ENCODE data around the gene DUSP9.
"Not testable (repeated sequence)": the region's sequence is repeated elsewhere in the genome, so short reads cannot be mapped to it uniquely, and the experiment has no call there.

The DUSP9 gene

DNA sequence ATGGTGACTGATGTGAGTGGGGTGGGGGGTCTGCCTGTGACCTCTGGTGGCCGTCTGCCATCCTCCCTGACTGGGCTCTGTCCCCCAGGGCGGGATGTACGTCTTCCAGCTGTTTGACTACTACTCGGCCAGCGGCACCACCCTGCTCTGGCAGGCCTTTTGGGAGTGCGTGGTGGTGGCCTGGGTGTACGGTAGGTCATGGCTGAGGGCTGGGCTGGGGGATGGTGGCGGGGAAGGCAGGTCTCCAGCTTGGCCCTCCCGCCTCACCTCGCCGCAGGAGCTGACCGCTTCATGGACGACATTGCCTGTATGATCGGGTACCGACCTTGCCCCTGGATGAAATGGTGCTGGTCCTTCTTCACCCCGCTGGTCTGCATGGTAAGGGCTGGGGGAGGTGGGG is 47.3 kb downstream of the DUSP9 start:
- not testable (repeated sequence) for DNase-seq

DNA sequence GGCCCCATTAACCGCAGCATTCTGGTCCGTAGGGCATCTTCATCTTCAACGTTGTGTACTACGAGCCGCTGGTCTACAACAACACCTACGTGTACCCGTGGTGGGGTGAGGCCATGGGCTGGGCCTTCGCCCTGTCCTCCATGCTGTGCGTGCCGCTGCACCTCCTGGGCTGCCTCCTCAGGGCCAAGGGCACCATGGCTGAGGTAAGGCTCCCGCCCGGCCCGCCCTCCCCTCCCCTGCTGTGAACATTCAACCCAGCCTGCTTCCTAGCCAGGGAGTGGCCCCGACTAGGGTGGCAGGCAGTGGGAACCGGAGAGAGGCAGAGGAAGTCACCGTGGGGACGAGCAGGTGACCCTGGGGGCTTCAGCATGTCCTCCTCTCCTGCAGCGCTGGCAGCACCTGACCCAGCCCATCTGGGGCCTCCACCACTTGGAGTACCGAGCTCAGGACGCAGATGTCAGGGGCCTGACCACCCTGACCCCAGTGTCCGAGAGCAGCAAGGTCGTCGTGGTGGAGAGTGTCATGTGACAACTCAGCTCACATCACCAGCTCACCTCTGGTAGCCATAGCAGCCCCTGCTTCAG is 47.8 kb downstream of the DUSP9 start:
- DNase-seq: no peak

DNA sequence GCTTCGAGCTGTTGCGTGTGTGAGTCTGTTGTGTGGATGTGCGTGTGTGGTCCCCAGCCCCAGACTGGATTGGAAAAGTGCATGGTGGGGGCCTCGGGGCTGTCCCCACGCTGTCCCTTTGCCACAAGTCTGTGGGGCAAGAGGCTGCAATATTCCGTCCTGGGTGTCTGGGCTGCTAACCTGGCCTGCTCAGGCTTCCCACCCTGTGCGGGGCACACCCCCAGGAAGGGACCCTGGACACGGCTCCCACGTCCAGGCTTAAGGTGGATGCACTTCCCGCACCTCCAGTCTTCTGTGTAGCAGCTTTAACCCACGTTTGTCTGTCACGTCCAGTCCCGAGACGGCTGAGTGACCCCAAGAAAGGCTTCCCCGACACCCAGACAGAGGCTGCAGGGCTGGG is 49.1 kb downstream of the DUSP9 start:
- no peak for DNase-seq

DNA sequence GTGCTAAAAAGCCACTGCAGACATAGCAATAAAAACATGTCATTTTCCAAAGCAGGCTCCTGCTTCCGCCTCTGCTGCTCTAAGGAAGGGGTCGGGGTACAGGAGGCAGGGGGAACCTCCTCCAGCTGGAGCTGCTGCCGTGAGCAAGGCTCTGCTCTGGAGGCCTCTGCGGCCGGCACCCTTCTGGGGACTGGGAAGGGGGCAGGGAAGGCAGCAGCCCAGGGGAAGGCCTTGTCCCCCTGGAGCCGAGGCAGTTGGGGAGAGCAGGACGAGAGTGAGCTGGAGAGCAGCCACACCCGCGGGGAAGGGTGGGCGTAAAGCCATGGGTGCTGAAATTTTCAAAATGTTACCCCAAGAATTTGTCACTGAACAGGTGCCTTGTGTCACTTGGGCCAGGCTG is 49.5 kb downstream of the DUSP9 start:
- not testable (repeated sequence) for DNase-seq

DNA sequence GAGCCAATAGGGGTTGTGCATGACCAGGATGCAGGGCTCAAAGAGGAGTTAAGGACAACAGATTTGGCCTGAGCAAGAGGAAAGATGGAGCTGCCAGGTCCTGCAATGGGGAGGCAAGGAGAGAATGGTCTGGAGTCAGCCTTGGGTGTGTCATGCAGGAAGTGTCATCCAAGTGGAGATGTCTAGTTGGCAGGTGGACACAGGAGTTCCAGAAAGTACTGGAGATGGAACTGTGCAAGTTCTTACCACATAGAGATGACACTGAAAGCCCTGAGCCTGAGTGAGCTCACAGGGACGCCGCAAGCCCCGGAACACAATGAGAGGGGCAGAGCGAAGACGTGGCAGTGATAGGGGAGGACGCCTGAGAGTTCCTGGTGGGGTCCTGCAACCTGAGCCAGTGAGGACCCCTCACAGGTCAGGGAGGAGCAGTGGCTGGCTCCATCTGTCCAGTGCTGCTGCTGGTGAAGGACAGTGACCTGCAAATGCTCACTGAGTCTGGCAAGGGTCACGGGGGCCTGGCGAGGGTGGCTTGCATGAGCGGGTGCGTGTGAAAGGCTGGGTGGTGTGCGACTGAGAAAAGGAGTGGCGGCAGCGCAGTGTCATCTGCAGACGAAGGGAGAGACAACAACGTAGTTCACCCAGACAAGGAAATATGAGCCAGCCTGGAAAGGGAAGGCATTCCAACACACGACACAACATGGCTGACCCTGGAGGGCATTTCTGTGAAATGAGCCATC is 50.2 kb downstream of the DUSP9 start:
- DNase-seq: not testable (repeated sequence)

DNA sequence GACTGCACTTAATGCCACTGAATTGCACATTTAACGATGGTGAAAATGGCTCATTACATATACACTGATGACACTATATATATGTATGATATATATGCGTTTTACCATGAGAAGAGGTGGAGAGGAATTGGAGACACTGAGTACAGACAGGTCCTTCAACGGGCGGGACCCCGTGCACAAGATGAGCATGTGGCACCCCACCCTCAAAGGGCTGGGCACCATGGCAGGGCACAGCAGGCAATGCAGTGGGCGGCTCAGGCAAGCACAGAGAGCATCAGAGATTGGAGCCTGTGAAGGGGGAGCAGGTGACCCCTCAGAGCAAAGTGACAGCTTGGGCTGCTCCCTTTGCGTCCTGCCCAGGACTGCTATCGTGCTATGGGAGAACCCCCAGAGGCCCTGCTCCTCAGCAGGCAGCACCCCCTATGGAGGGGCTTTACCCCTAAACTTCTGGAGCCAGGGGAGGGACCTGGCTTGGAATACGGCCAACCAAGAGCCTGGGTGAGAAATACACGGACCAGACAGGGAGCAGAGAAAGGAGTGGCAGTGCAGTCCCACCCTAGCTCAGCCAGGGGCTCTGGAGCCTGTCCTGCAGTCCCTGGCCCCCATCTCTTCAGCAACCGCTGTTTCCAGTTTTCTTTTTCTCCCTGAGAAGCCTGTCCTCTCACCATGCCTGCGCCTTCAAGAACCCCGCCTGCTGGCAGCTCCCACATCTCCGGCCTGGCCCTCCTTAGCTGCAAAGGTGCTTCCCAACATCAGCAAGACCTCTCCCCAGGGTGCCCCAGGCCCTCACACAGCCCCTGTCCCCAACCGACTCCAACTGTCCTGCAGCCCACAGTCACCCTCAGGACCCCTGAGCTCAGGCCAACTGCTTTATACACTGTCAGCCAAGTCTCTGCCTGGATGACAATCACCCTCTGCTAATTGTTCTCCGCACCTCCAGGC is 51.2 kb downstream of the DUSP9 start:
- DNase-seq: no peak

DNA sequence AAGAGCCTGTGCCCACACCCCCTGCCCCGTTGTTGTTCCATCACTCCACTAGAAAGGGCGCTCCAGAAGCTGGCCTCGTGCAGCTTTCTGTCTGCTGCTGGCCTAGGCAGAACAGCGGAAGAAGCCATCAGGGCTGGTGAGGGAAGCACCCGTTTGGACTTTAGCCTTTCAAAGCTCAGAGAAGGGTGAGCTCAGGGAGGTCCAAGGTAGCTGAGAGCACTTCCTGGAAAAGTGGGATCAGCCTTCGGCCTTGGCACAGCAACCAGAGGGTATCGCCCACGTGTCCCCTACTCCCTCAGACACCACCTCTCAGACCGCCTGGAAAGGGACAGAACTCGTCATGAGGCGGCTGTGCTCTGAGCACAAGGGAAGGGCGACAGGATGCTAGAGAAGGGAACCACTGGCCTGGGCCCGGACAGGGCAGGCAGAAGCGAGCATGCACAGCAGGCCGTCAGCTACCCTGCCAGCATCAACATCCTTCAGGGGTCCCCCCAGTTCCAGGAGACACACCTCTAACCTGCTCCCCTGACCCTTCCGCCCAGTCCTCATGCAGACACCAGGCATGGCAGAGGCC is 52.3 kb downstream of the DUSP9 start:
- DNase-seq: not testable (repeated sequence)

DNA sequence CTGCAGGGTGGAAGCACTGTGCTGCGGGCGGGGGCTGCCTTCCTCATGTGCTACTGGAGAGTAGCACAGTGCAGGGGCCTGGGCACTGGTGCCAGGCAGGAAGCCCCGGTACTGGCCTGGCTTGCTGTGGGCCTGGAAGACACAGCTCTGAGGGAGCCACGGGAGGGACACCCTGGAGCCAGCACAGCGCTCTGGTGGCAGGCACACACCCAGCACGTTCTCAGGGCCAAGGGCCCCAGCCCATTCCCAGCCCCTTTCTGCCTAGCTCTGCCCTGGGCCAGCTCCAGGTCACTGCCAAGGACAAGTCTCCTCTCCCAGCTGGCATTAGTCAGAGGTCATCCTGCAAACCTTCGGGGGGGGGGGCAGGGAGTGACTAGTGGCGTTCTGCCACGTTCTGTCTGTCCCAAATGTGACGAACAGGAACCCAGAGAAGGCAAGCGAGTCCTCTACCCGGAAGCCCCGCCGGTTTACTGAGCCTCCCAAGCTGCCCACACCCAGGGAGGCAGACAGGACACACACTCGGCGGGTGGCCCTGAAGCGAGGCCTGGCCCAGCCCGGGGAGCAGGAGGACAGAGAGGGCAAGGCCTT is 52.9 kb downstream of the DUSP9 start:
- not testable (repeated sequence) for DNase-seq

DNA sequence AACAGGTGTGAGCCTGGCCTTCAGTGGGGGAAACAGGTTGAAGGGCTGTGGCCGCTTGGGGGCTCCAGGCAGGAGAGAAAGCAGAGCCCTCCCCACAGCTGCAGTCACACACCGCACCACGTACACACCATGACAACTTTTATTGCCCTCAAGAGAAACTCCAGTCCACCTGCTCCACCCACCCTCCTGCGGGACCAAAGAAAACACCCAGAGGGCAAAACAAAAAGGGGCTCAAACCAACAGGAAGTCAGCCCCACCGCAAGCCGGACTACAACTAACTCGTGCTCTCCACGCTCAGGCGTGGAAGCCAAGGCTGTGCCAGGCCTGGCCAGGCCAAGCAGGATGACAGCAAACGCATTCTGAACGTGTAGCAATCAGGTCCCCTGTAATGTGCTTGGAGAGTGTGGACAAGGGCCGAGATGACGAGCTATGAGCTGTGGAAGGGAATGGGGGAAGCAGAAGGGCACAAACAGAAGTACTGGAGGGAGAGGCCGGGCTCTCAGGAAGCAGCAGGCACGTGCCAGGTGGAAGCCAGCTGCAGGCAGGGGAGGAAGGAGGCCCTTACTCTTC is 53.5 kb downstream of the DUSP9 start:
- DNase-seq: no peak
